Mononuclear cell (primary cell): ENCODE data around the gene CATSPERZ. TPM values are rescaled to one million over a fixed set of nuclear protein-coding genes. Genes with fewer than 3 reads are reported as not detected.

Experiments
- H3K27me3 ChIP-seq: 2 replicates; pipeline ENCODE4 v1.6.0; 2011; ENCODE audit warnings: low read length, control low read depth; ENCODE audit not compliant: insufficient read depth
- H3K4me1 ChIP-seq: 2 replicates; pipeline ENCODE4 v1.5.1; 2011; ENCODE audit warnings: mild to moderate bottlenecking, low read length, control low read depth; ENCODE audit not compliant: insufficient read depth
- H3K4me3 ChIP-seq: 2 replicates; pipeline ENCODE4 v1.5.1; 2011; ENCODE audit warnings: mild to moderate bottlenecking, low read length, moderate library complexity
- H3K9me3 ChIP-seq: 2 replicates; pipeline ENCODE4 v1.5.1; 2011; ENCODE audit warnings: low read depth, mild to moderate bottlenecking, control low read depth, low read length
- total RNA-seq: library from RNA; depleted of rRNA; stranded (reverse); fragments of >200 nt; gene quantifications from one replicate; pipeline ENCODE4 v1.2.3, GENCODE V29; 2012

CATSPERZ gene
- total RNA-seq, 1 donor: not detected

- H3K27me3 ChIP-seq: peaks cover 34% of the 10 kb centered on the region
- H3K4me3 ChIP-seq: no peak overlapping the region
- no peaks in the 10 kb centered on the region for H3K9me3 ChIP-seq
- peaks cover 27% of the 10 kb centered on the region for H3K4me1 ChIP-seq
Observed at GRCh38 chr11:64289002-64289564, 11.1 kb upstream of the CATSPERZ start.

- H3K4me3 ChIP-seq: no peak overlapping the region
- peaks cover 49% of the 10 kb centered on the region for H3K27me3 ChIP-seq
- no peaks in the 10 kb centered on the region for H3K9me3 ChIP-seq
- peaks cover 24% of the 10 kb centered on the region for H3K4me1 ChIP-seq
Observed at GRCh38 chr11:64290352-64291261, 9.6 kb upstream of the CATSPERZ start.

- no peak within 1 kb of the TSS for H3K4me3 ChIP-seq
Observed at GRCh38 chr11:64291262-64291751, 8.9 kb upstream of the CATSPERZ start, which contains the start of gene KCNK4. TSS of gene KCNK4 (plus strand) at chr11:64291302. CDS start at chr11:64293019, 1,717 bp downstream.

GRCh38 chr11:64291752-64292459 is 8.3 kb upstream of the CATSPERZ start:
- Histone ChIP-seq H3K9me3 (no peaks in the 10 kb centered on the region), H3K27me3 (peaks cover 62% of the 10 kb centered on the region), H3K4me1 (peaks cover 16% of the 10 kb centered on the region), H3K4me3 (no peak overlapping the region)

More at GRCh38 chr11:64291262-64291751, 8.9 kb upstream of the CATSPERZ start, which contains the start of gene KCNK4:
- Histone ChIP-seq H3K9me3 (no peaks in the 10 kb centered on the region), H3K4me1 (peaks cover 18% of the 10 kb centered on the region), H3K27me3 (peaks cover 56% of the 10 kb centered on the region)

GRCh38 chr11:64292460-64293254 is 7.5 kb upstream of the CATSPERZ start:
- Histone ChIP-seq H3K4me1 (peaks cover 16% of the 10 kb centered on the region), H3K27me3 (peaks cover 69% of the 10 kb centered on the region), H3K4me3 (no peak overlapping the region), H3K9me3 (no peaks in the 10 kb centered on the region)

- Histone ChIP-seq H3K4me3 (no peak overlapping the region), H3K4me1 (peaks cover 25% of the 10 kb centered on the region), H3K9me3 (no peaks in the 10 kb centered on the region), H3K27me3 (peaks cover 91% of the 10 kb centered on the region)
Observed at GRCh38 chr11:64294774-64295173, 5.4 kb upstream of the CATSPERZ start.

- H3K9me3 ChIP-seq: no peaks in the 10 kb centered on the region
- H3K27me3 ChIP-seq: peaks cover 92% of the 10 kb centered on the region
- no peak overlapping the region for H3K4me3 ChIP-seq
- H3K4me1 ChIP-seq: peaks cover 35% of the 10 kb centered on the region
Observed at GRCh38 chr11:64295760-64296159, 4.4 kb upstream of the CATSPERZ start.

GRCh38 chr11:64296236-64296635 is 3.9 kb upstream of the CATSPERZ start:
- Histone ChIP-seq H3K4me1 (peaks cover 38% of the 10 kb centered on the region), H3K27me3 (peaks cover 90% of the 10 kb centered on the region)

GRCh38 chr11:64296830-64297698 is 3.1 kb upstream of the CATSPERZ start:
- Histone ChIP-seq H3K4me3 (no peak overlapping the region), H3K9me3 (no peaks in the 10 kb centered on the region), H3K27me3 (peaks cover 91% of the 10 kb centered on the region), H3K4me1 (peaks cover 35% of the 10 kb centered on the region)

More at GRCh38 chr11:64296236-64296635, 3.9 kb upstream of the CATSPERZ start:
- Histone ChIP-seq H3K9me3 (no peaks in the 10 kb centered on the region), H3K4me3 (no peak overlapping the region)

GRCh38 chr11:64297699-64298358 is 2.3 kb upstream of the CATSPERZ start:
- Histone ChIP-seq H3K9me3 (no peaks in the 10 kb centered on the region), H3K4me3 (no peak overlapping the region), H3K4me1 (peaks cover 28% of the 10 kb centered on the region), H3K27me3 (peaks cover 84% of the 10 kb centered on the region)

- H3K4me3 ChIP-seq: no peak overlapping the region
- peaks cover 71% of the 10 kb centered on the region for H3K27me3 ChIP-seq
- peaks cover 34% of the 10 kb centered on the region for H3K4me1 ChIP-seq
- no peaks in the 10 kb centered on the region for H3K9me3 ChIP-seq
Observed at GRCh38 chr11:64298966-64299846, 952 bp upstream of the CATSPERZ start.
